Skin epidermis (tissue), 12 donors: ENCODE results near the gene RPN2.

Source experiments
- H3K27ac ChIP-seq, 21 experiments: fragments of 200-600 bp; sonication (generic) in 11 of 21; one replicate each; pipeline ENCODE4 v1.5.0; 2020; ENCODE audit warnings: mild to moderate bottlenecking in 3 of 21, inconsistent platforms in 2 of 21, moderate library complexity in 2 of 21
- H3K4me3 ChIP-seq, 7 experiments: fragments of 200-600 bp; sonication (generic) in 2 of 7; one replicate each; pipeline ENCODE4 v1.5.0; 2020; ENCODE audit warnings: inconsistent platforms in 2 of 7, mild to moderate bottlenecking in 2 of 7, moderate library complexity in 1 of 7

Gene RPN2

GRCh38 chr20:37207171-37207570 lies 28.0 kb downstream of the RPN2 start:
- Histone ChIP-seq H3K27ac (no peak overlapping the region), H3K4me3 (no peak overlapping the region)

- Histone ChIP-seq H3K4me3 (no peak overlapping the region), H3K27ac (no peak overlapping the region)
Observed at GRCh38 chr20:37209193-37209592, 30.1 kb downstream of the RPN2 start.

- H3K4me3 ChIP-seq = no peak overlapping the region
- H3K27ac ChIP-seq = no peak overlapping the region
Observed at GRCh38 chr20:37209661-37210314, 30.7 kb downstream of the RPN2 start.

GRCh38 chr20:37218441-37218840 lies 39.3 kb downstream of the RPN2 start:
- Histone ChIP-seq H3K4me3 (no peak overlapping the region), H3K27ac (no peak overlapping the region)

GRCh38 chr20:37218976-37219375 lies 39.8 kb downstream of the RPN2 start:
- no peak overlapping the region for H3K27ac ChIP-seq
- H3K4me3 ChIP-seq = no peak overlapping the region

GRCh38 chr20:37219751-37220668 lies 40.9 kb downstream of the RPN2 start:
- peak overlapping the region in 2 of 21 experiments; percentile 9 to 18 for H3K27ac ChIP-seq

GRCh38 chr20:37220731-37221130 lies 41.6 kb downstream of the RPN2 start:
- no peak overlapping the region for H3K4me3 ChIP-seq
- peak overlapping the region in 2 of 21 experiments; percentile 9 to 20 for H3K27ac ChIP-seq

More at GRCh38 chr20:37219751-37220668, 40.9 kb downstream of the RPN2 start:
- no peak overlapping the region for H3K4me3 ChIP-seq

GRCh38 chr20:37222086-37222485 lies 43.0 kb downstream of the RPN2 start:
- Histone ChIP-seq H3K27ac (no peak overlapping the region), H3K4me3 (no peak overlapping the region)

- H3K27ac ChIP-seq = peak overlapping the region in 1 of 21 experiments; percentile 2
- no peak overlapping the region for H3K4me3 ChIP-seq
Observed at GRCh38 chr20:37223053-37223452, 43.9 kb downstream of the RPN2 start.

- Histone ChIP-seq H3K27ac (no peak overlapping the region), H3K4me3 (no peak overlapping the region)
Observed at GRCh38 chr20:37225146-37225545, 46.0 kb downstream of the RPN2 start.

- peak overlapping the region in 1 of 21 experiments; percentile 5 for H3K27ac ChIP-seq
- no peak overlapping the region for H3K4me3 ChIP-seq
Observed at GRCh38 chr20:37226889-37227288, 47.8 kb downstream of the RPN2 start.

- Histone ChIP-seq H3K4me3 (no peak overlapping the region), H3K27ac (no peak overlapping the region)
Observed at GRCh38 chr20:37228082-37228481, 49.0 kb downstream of the RPN2 start.

- Histone ChIP-seq H3K4me3 (no peak overlapping the region), H3K27ac (no peak overlapping the region)
Observed at GRCh38 chr20:37228656-37229055, 49.5 kb downstream of the RPN2 start.

- H3K4me3 ChIP-seq = no peak overlapping the region
Observed at GRCh38 chr20:37229357-37229756, 50.2 kb downstream of the RPN2 start.

GRCh38 chr20:37230200-37230599 lies 51.1 kb downstream of the RPN2 start:
- H3K4me3 ChIP-seq = no peak overlapping the region
- no peak overlapping the region for H3K27ac ChIP-seq

More at GRCh38 chr20:37229357-37229756, 50.2 kb downstream of the RPN2 start:
- no peak overlapping the region for H3K27ac ChIP-seq

GRCh38 chr20:37231947-37232630 lies 53.0 kb downstream of the RPN2 start:
- Histone ChIP-seq H3K4me3 (no peak overlapping the region), H3K27ac (no peak overlapping the region)

GRCh38 chr20:37233548-37234253 lies 54.6 kb downstream of the RPN2 start:
- no peak overlapping the region for H3K27ac ChIP-seq

GRCh38 chr20:37234254-37234581 lies 55.1 kb downstream of the RPN2 start:
- H3K4me3 ChIP-seq = no peak overlapping the region
- no peak overlapping the region for H3K27ac ChIP-seq

More at GRCh38 chr20:37233548-37234253, 54.6 kb downstream of the RPN2 start:
- H3K4me3 ChIP-seq = no peak overlapping the region

GRCh38 chr20:37235065-37235464 lies 55.9 kb downstream of the RPN2 start:
- Histone ChIP-seq H3K4me3 (no peak overlapping the region), H3K27ac (no peak overlapping the region)

GRCh38 chr20:37236462-37236861 lies 57.3 kb downstream of the RPN2 start:
- Histone ChIP-seq H3K4me3 (no peak overlapping the region), H3K27ac (no peak overlapping the region)
